ENCODE data around the gene ZFYVE28. TPM values are rescaled to one million over a fixed set of nuclear protein-coding genes. Genes with fewer than 3 reads are reported as not detected.
"Not testable (repeated sequence)": the region's sequence is repeated elsewhere in the genome, so short reads cannot be mapped to it uniquely, and the experiment has no call there.

Gene ZFYVE28
- 1.0 TPM for polyA plus RNA-seq

- peak within 1 kb of the TSS; percentile 82 to 98 (median 96) for H3K27ac Mint-ChIP-seq
- no peaks in the 10 kb centered on the region for H3K9me3 Mint-ChIP-seq
- peaks cover 21 to 34% (median 31%) of the 10 kb centered on the region in 3 donors for H3K4me1 Mint-ChIP-seq
- H3K27me3 Mint-ChIP-seq: peaks cover 48% of the 10 kb centered on the region
- no peaks in the 10 kb centered on the region for H3K36me3 Mint-ChIP-seq
- peak within 1 kb of the TSS; percentile 72 to 93 (median 88) for H3K4me3 Mint-ChIP-seq
These were observed at the start of gene ZFYVE28 for GRCh38 chr4:2417765-2418649. Gene ZFYVE28 (minus strand): TSS chr4:2418645. CDS start chr4:2418323, 322 bp downstream.

GRCh38 chr4:2465544-2465943 is 47.1 kb upstream of the ZFYVE28 start:
- Mint-ChIP-seq H3K27ac (peak overlapping the region in 1 of 3 donors; percentile 56), H3K4me3 (peak overlapping the region in 3 of 4 donors; percentile 45 to 76 (median 55)), H3K4me1 (peaks cover 16 to 23% (median 17%) of the 10 kb centered on the region in 3 donors)
- not testable (repeated sequence) for H3K36me3 Mint-ChIP-seq, H3K27me3 Mint-ChIP-seq, H3K9me3 Mint-ChIP-seq

- Mint-ChIP-seq H3K4me3 (peak overlapping the region in 1 of 4 donors; percentile 76), H3K36me3 (no peaks in the 10 kb centered on the region), H3K9me3 (no peaks in the 10 kb centered on the region), H3K27me3 (no peaks in the 10 kb centered on the region), H3K4me1 (peaks cover 11 to 18% (median 15%) of the 10 kb centered on the region in 3 donors), H3K27ac (no peak overlapping the region)
These were observed 46.6 kb upstream of the ZFYVE28 start for GRCh38 chr4:2465032-2465431.

- no peaks in the 10 kb centered on the region for H3K27me3 Mint-ChIP-seq
- H3K4me1 Mint-ChIP-seq: peaks cover 0 to 15% (median 10%) of the 10 kb centered on the region in 3 donors
- H3K9me3 Mint-ChIP-seq: no peaks in the 10 kb centered on the region
- H3K27ac Mint-ChIP-seq: peak overlapping the region in 2 of 3 donors; percentile 35 to 67
- H3K4me3 Mint-ChIP-seq: peak overlapping the region; percentile 52 to 87 (median 76)
- no peaks in the 10 kb centered on the region for H3K36me3 Mint-ChIP-seq
These were observed 44.7 kb upstream of the ZFYVE28 start for GRCh38 chr4:2462992-2463762.

GRCh38 chr4:2462218-2462991 is 44.0 kb upstream of the ZFYVE28 start:
- no peaks in the 10 kb centered on the region for H3K36me3 Mint-ChIP-seq
- no peaks in the 10 kb centered on the region for H3K27me3 Mint-ChIP-seq
- H3K27ac Mint-ChIP-seq: no peak overlapping the region
- H3K4me1 Mint-ChIP-seq: peaks cover 0 to 9% (median 5%) of the 10 kb centered on the region in 3 donors
- H3K9me3 Mint-ChIP-seq: no peaks in the 10 kb centered on the region
- H3K4me3 Mint-ChIP-seq: peak overlapping the region; percentile 73 to 92 (median 84)

- peaks cover 0 to 7% (median 5%) of the 10 kb centered on the region in 3 donors for H3K4me1 Mint-ChIP-seq
- H3K9me3 Mint-ChIP-seq: no peaks in the 10 kb centered on the region
- H3K36me3 Mint-ChIP-seq: no peaks in the 10 kb centered on the region
- H3K27ac Mint-ChIP-seq: peak overlapping the region in 1 of 3 donors; percentile 50
- no peaks in the 10 kb centered on the region for H3K27me3 Mint-ChIP-seq
- H3K4me3 Mint-ChIP-seq: peak overlapping the region; percentile 58 to 92 (median 82)
These were observed 43.0 kb upstream of the ZFYVE28 start for GRCh38 chr4:2461246-2461960.

GRCh38 chr4:2459589-2460349 is 41.3 kb upstream of the ZFYVE28 start:
- Mint-ChIP-seq H3K36me3 (no peaks in the 10 kb centered on the region), H3K4me3 (peak overlapping the region in 1 of 4 donors; percentile 69), H3K9me3 (no peaks in the 10 kb centered on the region), H3K27ac (no peak overlapping the region), H3K4me1 (peaks cover 0 to 6% (median 5%) of the 10 kb centered on the region in 3 donors), H3K27me3 (no peaks in the 10 kb centered on the region)

GRCh38 chr4:2458546-2459491 is 40.4 kb upstream of the ZFYVE28 start:
- Mint-ChIP-seq H3K4me1 (peaks cover 0 to 6% (median 5%) of the 10 kb centered on the region in 3 donors), H3K4me3 (peak overlapping the region in 1 of 4 donors; percentile 35), H3K27ac (no peak overlapping the region), H3K36me3 (no peaks in the 10 kb centered on the region), H3K27me3 (no peaks in the 10 kb centered on the region), H3K9me3 (no peaks in the 10 kb centered on the region)

GRCh38 chr4:2457481-2458295 is 39.2 kb upstream of the ZFYVE28 start:
- H3K4me3 Mint-ChIP-seq: no peak overlapping the region
- H3K27me3 Mint-ChIP-seq: no peaks in the 10 kb centered on the region
- no peaks in the 10 kb centered on the region for H3K9me3 Mint-ChIP-seq
- no peaks in the 10 kb centered on the region for H3K36me3 Mint-ChIP-seq
- H3K27ac Mint-ChIP-seq: no peak overlapping the region
- peaks cover 0 to 3% (median 2%) of the 10 kb centered on the region in 3 donors for H3K4me1 Mint-ChIP-seq

- Mint-ChIP-seq H3K27ac (no peak overlapping the region), H3K4me1 (peaks cover 0 to 4% (median 0%) of the 10 kb centered on the region in 3 donors), H3K36me3 (no peaks in the 10 kb centered on the region), H3K9me3 (no peaks in the 10 kb centered on the region), H3K27me3 (no peaks in the 10 kb centered on the region), H3K4me3 (peak overlapping the region in 1 of 4 donors; percentile 65)
These were observed 33.7 kb upstream of the ZFYVE28 start for GRCh38 chr4:2451821-2452785.

- peaks cover 0 to 4% (median 0%) of the 10 kb centered on the region in 3 donors for H3K4me1 Mint-ChIP-seq
- no peak overlapping the region for H3K27ac Mint-ChIP-seq
- no peaks in the 10 kb centered on the region for H3K36me3 Mint-ChIP-seq
- H3K27me3 Mint-ChIP-seq: no peaks in the 10 kb centered on the region
- H3K9me3 Mint-ChIP-seq: no peaks in the 10 kb centered on the region
- no peak overlapping the region for H3K4me3 Mint-ChIP-seq
These were observed 32.6 kb upstream of the ZFYVE28 start for GRCh38 chr4:2451036-2451520.
